HUES48 (cell line): ENCODE results near the gene TLE1.

Source experiments
- H3K27ac ChIP-seq: one replicate; pipeline ENCODE4 v1.7.0; 2013; ENCODE audit warnings: low read depth, low read length, inconsistent platforms
- H3K27me3 ChIP-seq: 2 replicates; pipeline ENCODE4 v1.6.1; 2013; ENCODE audit warnings: mild to moderate bottlenecking, low read length; ENCODE audit not compliant: control insufficient read depth, insufficient read depth
- H3K36me3 ChIP-seq: 2 replicates; pipeline ENCODE4 v1.6.1; 2013; ENCODE audit warnings: low read length; ENCODE audit not compliant: control insufficient read depth, insufficient read depth
- H3K4me1 ChIP-seq: 2 replicates; pipeline ENCODE4 v1.6.1; 2013; ENCODE audit warnings: mild to moderate bottlenecking, low read length; ENCODE audit not compliant: control insufficient read depth, insufficient read depth
- H3K4me3 ChIP-seq: 2 replicates; pipeline ENCODE4 v1.5.1; 2013; ENCODE audit warnings: mild to moderate bottlenecking, low read depth, low read length
- H3K9ac ChIP-seq: 2 replicates; pipeline ENCODE4 v1.6.1; 2013; ENCODE audit warnings: mild to moderate bottlenecking, low read depth, low read length, moderate library complexity
- H3K9me3 ChIP-seq: 2 replicates; pipeline ENCODE4 v1.6.1; 2013; ENCODE audit warnings: low read length; ENCODE audit not compliant: control insufficient read depth, insufficient read depth

Gene TLE1

GRCh38 chr9:81685763-81686613 is 3.4 kb downstream of the TLE1 start:
- no peaks in the 10 kb centered on the region for H3K9me3 ChIP-seq
- peaks cover 39% of the 10 kb centered on the region for H3K4me1 ChIP-seq
- H3K36me3 ChIP-seq, result peaks cover 56% of the 10 kb centered on the region
- peaks cover 5% of the 10 kb centered on the region for H3K27me3 ChIP-seq
- no peak overlapping the region for H3K9ac ChIP-seq
- no peak overlapping the region for H3K27ac ChIP-seq
- peak overlapping the region; percentile 91 for H3K4me3 ChIP-seq

GRCh38 chr9:81684635-81685034 is 4.7 kb downstream of the TLE1 start:
- Histone ChIP-seq H3K27ac (no peak overlapping the region), H3K4me1 (peaks cover 41% of the 10 kb centered on the region), H3K36me3 (peaks cover 69% of the 10 kb centered on the region), H3K9ac (no peak overlapping the region), H3K27me3 (no peaks in the 10 kb centered on the region), H3K4me3 (peak overlapping the region; percentile 12; the same call in 1 of the 2 replicates), H3K9me3 (no peaks in the 10 kb centered on the region)

DNA sequence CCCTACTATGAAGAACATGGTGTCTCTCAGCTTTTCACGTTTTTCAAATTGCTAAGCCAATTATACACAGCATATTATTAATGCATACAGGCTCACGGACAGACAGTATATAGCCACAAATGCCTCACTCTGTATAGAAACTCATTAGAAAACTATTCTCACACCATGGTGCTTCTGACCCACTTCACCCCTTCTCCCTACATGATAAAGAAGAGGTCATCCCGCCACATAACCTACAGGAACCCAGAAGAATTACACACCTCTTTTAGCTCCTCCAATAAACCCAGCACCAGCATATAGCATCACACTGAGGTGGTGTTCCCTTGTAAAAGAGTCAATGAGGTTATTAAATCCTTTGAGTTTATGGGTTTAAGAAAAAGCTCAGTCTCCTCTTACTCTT is 5.6 kb downstream of the TLE1 start:
- Histone ChIP-seq H3K36me3 (peaks cover 78% of the 10 kb centered on the region), H3K4me1 (peaks cover 45% of the 10 kb centered on the region), H3K27ac (no peak overlapping the region), H3K4me3 (no peak overlapping the region), H3K9ac (no peak overlapping the region), H3K27me3 (no peaks in the 10 kb centered on the region), H3K9me3 (no peaks in the 10 kb centered on the region)

GRCh38 chr9:81683238-81683637 is 6.1 kb downstream of the TLE1 start:
- H3K4me1 ChIP-seq, result peaks cover 45% of the 10 kb centered on the region
- no peak overlapping the region for H3K9ac ChIP-seq
- H3K4me3 ChIP-seq, result no peak overlapping the region
- H3K36me3 ChIP-seq, result peaks cover 82% of the 10 kb centered on the region
- H3K27me3 ChIP-seq, result no peaks in the 10 kb centered on the region
- no peak overlapping the region for H3K27ac ChIP-seq
- H3K9me3 ChIP-seq, result no peaks in the 10 kb centered on the region

DNA sequence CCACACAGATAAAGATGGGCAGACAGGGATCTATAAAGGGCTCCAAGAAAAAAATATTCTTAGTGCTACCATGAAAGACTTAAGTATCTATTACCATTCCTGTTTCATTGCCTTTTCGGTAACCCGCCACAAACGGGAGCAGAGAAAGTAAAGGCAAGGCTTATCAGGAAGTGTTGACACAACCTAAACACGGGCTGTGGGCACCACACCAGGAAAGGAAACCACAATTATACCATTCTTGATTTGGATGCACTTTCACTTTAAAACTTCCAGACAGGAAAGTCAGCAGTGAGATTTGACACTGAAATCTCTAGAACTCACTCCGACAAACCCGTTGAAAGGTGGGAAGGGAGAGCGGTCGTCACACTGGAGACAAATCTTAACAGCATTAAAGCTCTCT is 6.5 kb downstream of the TLE1 start:
- Histone ChIP-seq H3K27ac (no peak overlapping the region), H3K9ac (no peak overlapping the region), H3K9me3 (no peaks in the 10 kb centered on the region), H3K4me1 (peaks cover 45% of the 10 kb centered on the region), H3K36me3 (peaks cover 86% of the 10 kb centered on the region), H3K4me3 (no peak overlapping the region), H3K27me3 (no peaks in the 10 kb centered on the region)

DNA sequence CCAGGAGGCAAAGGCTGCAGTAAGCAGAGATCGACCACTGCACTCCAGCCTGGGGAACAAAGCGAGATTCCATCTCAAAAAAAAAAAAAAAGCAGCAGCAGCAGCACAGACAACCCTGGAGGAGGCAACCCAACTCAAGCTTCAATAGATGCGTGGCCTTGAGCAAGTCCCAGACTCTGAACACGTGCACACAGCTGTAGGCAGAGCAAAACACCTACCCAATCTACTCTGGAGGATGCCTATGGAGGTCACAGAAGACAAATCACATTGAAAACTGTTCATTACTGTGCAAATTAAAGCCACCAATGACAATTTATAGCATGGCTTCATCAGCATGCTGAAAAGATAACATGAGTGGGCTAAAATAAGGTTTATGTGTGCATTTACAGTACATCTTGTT is 7.2 kb downstream of the TLE1 start:
- Histone ChIP-seq H3K27me3 (no peaks in the 10 kb centered on the region), H3K4me3 (no peak overlapping the region), H3K27ac (no peak overlapping the region), H3K4me1 (peaks cover 45% of the 10 kb centered on the region), H3K9me3 (no peaks in the 10 kb centered on the region), H3K36me3 (peaks cover 89% of the 10 kb centered on the region), H3K9ac (no peak overlapping the region)

- no peaks in the 10 kb centered on the region for H3K9me3 ChIP-seq
- no peak overlapping the region for H3K4me3 ChIP-seq
- H3K9ac ChIP-seq, result no peak overlapping the region
- H3K4me1 ChIP-seq, result peaks cover 33% of the 10 kb centered on the region; the same call in 1 of the 2 replicates
- no peak overlapping the region for H3K27ac ChIP-seq
- no peaks in the 10 kb centered on the region for H3K27me3 ChIP-seq
- H3K36me3 ChIP-seq, result peaks cover 85% of the 10 kb centered on the region
Observed at GRCh38 chr9:81680506-81680905, 8.8 kb downstream of the TLE1 start.

- H3K27me3 ChIP-seq, result no peaks in the 10 kb centered on the region
- H3K9me3 ChIP-seq, result no peaks in the 10 kb centered on the region
- no peak overlapping the region for H3K4me3 ChIP-seq
- H3K27ac ChIP-seq, result no peak overlapping the region
- peaks cover 29% of the 10 kb centered on the region; the same call in 1 of the 2 replicates for H3K4me1 ChIP-seq
- peaks cover 83% of the 10 kb centered on the region for H3K36me3 ChIP-seq
- H3K9ac ChIP-seq, result no peak overlapping the region
Observed at GRCh38 chr9:81680006-81680405, 9.3 kb downstream of the TLE1 start.

DNA sequence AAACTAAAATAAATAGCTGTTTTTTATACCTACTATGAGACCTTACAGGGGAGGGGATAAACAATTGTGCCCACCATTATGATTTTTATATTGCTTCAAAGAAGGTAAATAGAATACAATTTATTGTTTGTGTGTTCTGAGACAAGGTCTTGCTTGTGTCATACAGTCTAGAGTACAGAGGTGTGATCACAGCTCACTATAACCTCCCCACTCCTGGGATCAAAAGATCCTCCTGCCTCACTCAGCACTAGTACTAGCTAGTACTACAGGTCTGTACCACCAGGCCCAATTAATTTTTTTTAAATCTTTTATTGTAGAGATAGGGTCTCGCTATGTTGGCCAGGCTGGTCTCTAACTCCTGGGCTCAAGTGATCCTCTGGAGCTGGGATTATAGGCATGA is 11.3 kb downstream of the TLE1 start:
- Histone ChIP-seq H3K36me3 (peaks cover 70% of the 10 kb centered on the region), H3K4me3 (no peak overlapping the region), H3K27me3 (no peaks in the 10 kb centered on the region), H3K27ac (no peak overlapping the region), H3K9ac (no peak overlapping the region), H3K9me3 (no peaks in the 10 kb centered on the region), H3K4me1 (peaks cover 10% of the 10 kb centered on the region; the same call in 1 of the 2 replicates)

GRCh38 chr9:81676395-81676794 is 13.0 kb downstream of the TLE1 start:
- no peak overlapping the region for H3K9ac ChIP-seq
- H3K36me3 ChIP-seq, result peaks cover 64% of the 10 kb centered on the region
- H3K9me3 ChIP-seq, result no peaks in the 10 kb centered on the region
- no peaks in the 10 kb centered on the region for H3K27me3 ChIP-seq
- H3K27ac ChIP-seq, result no peak overlapping the region
- H3K4me3 ChIP-seq, result no peak overlapping the region
- peaks cover 10% of the 10 kb centered on the region; the same call in 1 of the 2 replicates for H3K4me1 ChIP-seq

DNA sequence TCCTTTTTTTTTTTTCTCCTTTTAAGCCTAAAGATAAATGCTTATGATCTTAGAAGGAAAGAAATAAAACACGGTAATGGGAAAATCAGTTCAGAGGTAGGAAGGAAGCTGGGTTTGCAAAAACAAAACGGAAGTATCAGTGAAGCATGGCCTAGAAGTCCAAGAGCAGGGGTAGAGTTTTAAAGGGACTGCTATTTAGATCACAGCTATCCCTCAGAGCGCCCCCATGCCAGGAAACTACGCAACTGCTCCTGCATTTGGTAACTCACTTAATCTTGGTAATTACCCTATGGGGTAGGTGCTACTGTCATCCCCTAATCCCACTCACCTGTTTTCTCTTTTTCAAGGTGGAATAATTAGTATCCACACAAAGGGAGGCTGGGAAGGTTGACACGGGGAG is 16.0 kb downstream of the TLE1 start:
- Histone ChIP-seq H3K4me1 (no peaks in the 10 kb centered on the region), H3K4me3 (no peak overlapping the region), H3K9me3 (no peaks in the 10 kb centered on the region), H3K36me3 (peaks cover 46% of the 10 kb centered on the region), H3K27ac (no peak overlapping the region), H3K27me3 (no peaks in the 10 kb centered on the region), H3K9ac (no peak overlapping the region)
